RWPE2 (cell line): ENCODE data around the gene RHOT2.

Experiments used
- ATAC-seq: fragments of 200-7000 bp; cut with Tn5 transposase; 3 replicates; pipeline ENCODE4 v1.9.1; 2021; ENCODE audit warnings: low read depth
- DNase-seq: peaks from one replicate; pipeline ENCODE4 v3.0.0-alpha.2; 2020; ENCODE audit warnings: low spot score
- H3K27ac ChIP-seq: fragments of 450-650 bp; 2 replicates; pipeline ENCODE4 v1.5.1; 2017; ENCODE audit warnings: mild to moderate bottlenecking; ENCODE audit not compliant: poor library complexity, severe bottlenecking
- H3K27me3 ChIP-seq: fragments of 250-450 bp; sonication (Bioruptor Pico); 2 replicates; pipeline ENCODE4 v1.5.1; 2021; ENCODE audit warnings: mild to moderate bottlenecking, moderate library complexity; ENCODE audit not compliant: insufficient read depth, poor library complexity, severe bottlenecking
- H3K36me3 ChIP-seq: fragments of 250-450 bp; sonication (Bioruptor Pico); 2 replicates; pipeline ENCODE4 v1.5.1; 2020; ENCODE audit warnings: low read depth, mild to moderate bottlenecking, moderate library complexity
- H3K4me1 ChIP-seq: fragments of 250-450 bp; sonication (Bioruptor Pico); 2 replicates; pipeline ENCODE4 v1.5.1; 2021; ENCODE audit warnings: mild to moderate bottlenecking, moderate library complexity; ENCODE audit not compliant: insufficient read depth, poor library complexity, severe bottlenecking
- H3K4me3 ChIP-seq: fragments of 250-450 bp; sonication (Bioruptor Pico); 2 replicates; pipeline ENCODE4 v1.5.1; 2021; ENCODE audit warnings: mild to moderate bottlenecking, moderate library complexity; ENCODE audit not compliant: severe bottlenecking
- H3K9me3 ChIP-seq: fragments of 250-450 bp; sonication (Bioruptor Pico); 2 replicates; pipeline ENCODE4 v1.5.1; 2021; ENCODE audit warnings: mild to moderate bottlenecking, moderate library complexity; ENCODE audit not compliant: severe bottlenecking
- CTCF ChIP-seq: fragments of 450-650 bp; IDR thresholded peaks from one replicate; pipeline ENCODE4 v1.5.1; 2017; ENCODE audit warnings: mild to moderate bottlenecking, moderate library complexity; ENCODE audit not compliant: poor library complexity, severe bottlenecking

The RHOT2 gene

DNA sequence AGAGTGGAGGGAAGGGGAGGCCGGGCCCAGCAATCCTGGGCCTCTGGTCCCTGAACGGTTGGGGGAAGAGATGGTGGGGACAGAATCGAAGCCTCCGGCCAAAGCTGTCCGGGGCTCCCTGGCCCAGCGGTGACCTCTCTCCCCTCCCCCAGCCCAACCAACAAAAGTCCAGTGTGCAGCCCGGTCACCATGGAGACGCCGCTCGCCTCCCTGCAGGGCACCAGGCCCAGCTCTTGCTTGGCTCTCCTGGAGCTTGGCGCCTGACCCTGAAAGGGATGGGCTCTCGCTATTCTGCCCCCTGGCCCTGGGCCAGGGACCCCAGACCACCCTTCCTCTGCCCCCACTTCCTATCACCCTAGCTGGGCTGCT lies 48.3 kb downstream of the RHOT2 start:
- DNase-seq (no peak), ATAC-seq (no peak)
- Histone ChIP-seq H3K27ac (peak overlapping the region; percentile 84), H3K27me3 (no peaks in the 10 kb centered on the region), H3K4me1 (peaks cover 18% of the 10 kb centered on the region), H3K4me3 (peak overlapping the region; percentile 80), H3K9me3 (no peaks in the 10 kb centered on the region), H3K36me3 (peaks cover 7% of the 10 kb centered on the region; the same call in 1 of the 2 replicates)
- TF ChIP-seq CTCF: no peak

DNA sequence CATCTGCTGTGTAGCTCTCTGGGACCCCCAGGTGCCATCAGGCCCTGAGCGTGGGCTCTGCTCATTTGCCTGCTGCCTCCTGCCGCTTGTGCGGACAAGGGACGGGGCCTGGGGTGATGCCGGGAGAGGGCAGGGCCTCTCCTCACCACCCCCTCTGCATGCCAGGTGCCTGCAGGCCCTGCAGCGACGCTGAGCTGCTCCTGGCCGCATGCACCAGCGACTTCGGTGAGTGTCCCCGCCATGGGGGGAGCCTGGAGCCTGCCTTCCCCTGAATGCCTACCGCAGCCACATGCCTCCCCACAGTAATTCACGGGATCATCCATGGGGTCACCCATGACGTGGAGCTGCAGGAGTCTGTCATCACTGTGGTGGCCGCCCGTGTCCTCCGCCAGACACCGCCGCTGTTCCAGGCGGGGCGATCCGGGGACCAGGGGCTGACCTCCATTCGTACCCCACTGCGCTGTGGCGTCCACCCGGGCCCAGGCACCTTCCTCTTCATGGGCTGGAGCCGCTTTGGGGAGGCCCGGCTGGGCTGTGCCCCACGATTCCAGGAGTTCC lies 48.9 kb downstream of the RHOT2 start:
- DNase-seq (no peak), ATAC-seq (no peak)
- no peak overlapping the region for H3K27ac ChIP-seq
- peaks cover 7% of the 10 kb centered on the region; the same call in 1 of the 2 replicates for H3K36me3 ChIP-seq
- H3K9me3 ChIP-seq: no peaks in the 10 kb centered on the region
- TF ChIP-seq CTCF: no peak
- peak overlapping the region; percentile 80 for H3K4me3 ChIP-seq
- H3K27me3 ChIP-seq: no peaks in the 10 kb centered on the region
- H3K4me1 ChIP-seq: peaks cover 18% of the 10 kb centered on the region

DNA sequence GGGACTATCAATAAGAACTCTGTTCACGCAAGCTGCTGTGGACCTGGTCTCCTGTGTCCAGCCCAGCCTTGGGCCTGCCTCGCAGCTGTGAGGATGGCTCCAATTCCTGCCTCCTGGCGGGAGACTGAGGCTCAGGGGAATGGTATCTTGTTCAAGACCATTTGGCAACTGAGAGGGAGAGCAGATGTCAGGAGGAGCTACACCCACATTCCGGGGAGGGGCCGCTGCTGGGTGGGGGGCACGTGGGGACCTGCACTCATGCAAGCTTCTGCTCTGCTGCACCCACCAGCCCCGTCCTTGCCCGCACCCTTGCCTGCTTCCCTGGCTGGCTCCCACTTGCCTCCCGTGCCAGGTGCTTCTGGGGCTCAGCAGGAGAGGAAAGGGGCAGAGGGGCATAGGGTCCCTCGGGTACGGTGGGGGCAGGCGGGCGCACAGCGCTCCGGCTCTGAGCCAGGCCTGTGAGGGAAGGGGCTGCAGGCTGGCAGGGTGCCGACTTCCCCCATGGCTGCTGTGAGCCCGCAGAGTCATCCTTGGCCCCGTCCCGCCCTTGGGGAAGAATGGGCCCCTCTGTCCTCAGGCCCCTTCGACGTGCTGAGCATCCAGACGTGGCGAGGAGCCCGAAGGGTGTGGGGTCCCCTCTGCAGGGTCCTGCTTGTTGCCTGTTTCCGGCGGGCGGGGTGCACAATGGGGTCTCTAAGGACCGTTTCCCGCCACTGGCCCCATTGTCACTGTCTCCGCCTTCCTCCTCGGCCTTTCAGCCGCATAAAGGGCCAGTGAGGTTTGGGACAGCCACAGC lies 49.7 kb downstream of the RHOT2 start:
- no peak for DNase-seq
- Histone ChIP-seq H3K36me3 (peaks cover 7% of the 10 kb centered on the region; the same call in 1 of the 2 replicates), H3K4me3 (no peak overlapping the region), H3K27ac (no peak overlapping the region), H3K27me3 (no peaks in the 10 kb centered on the region), H3K4me1 (peaks cover 12% of the 10 kb centered on the region), H3K9me3 (no peaks in the 10 kb centered on the region)
- TF ChIP-seq CTCF: no peak
- no peak for ATAC-seq

GRCh38 chr16:718389-718788 lies 50.5 kb downstream of the RHOT2 start:
- no peak for ATAC-seq
- H3K27me3 ChIP-seq: no peaks in the 10 kb centered on the region

More at GRCh38 chr16:718389-718788, 50.5 kb downstream of the RHOT2 start:
- no peak for TF ChIP-seq CTCF
- DNase-seq: no peak
- no peak overlapping the region for H3K27ac ChIP-seq
- peaks cover 12% of the 10 kb centered on the region for H3K4me1 ChIP-seq
- no peaks in the 10 kb centered on the region for H3K9me3 ChIP-seq
- H3K4me3 ChIP-seq: no peak overlapping the region
- peaks cover 7% of the 10 kb centered on the region; the same call in 1 of the 2 replicates for H3K36me3 ChIP-seq
